SKM-1 (cell line): ENCODE measurements around the gene SORBS1.

Source experiments
- DNase-seq: peaks from one replicate; lab custom pipeline; 2025; ENCODE audit not compliant: unreplicated experiment; lab: John Stamatoyannopoulos, UW

The SORBS1 gene

GRCh38 chr10:95415621-95416031 lies 145.5 kb downstream of the SORBS1 start:
- DNase-seq, result no peak

- no peak for DNase-seq
Observed at GRCh38 chr10:95414844-95415485, 146.2 kb downstream of the SORBS1 start.

- DNase-seq, result no peak
Observed at GRCh38 chr10:95414016-95414830, 146.9 kb downstream of the SORBS1 start.

- no peak for DNase-seq
Observed at GRCh38 chr10:95413588-95413987, 147.6 kb downstream of the SORBS1 start.

GRCh38 chr10:95411635-95412034 lies 149.5 kb downstream of the SORBS1 start:
- DNase-seq, result no peak

GRCh38 chr10:95408983-95409873 lies 151.9 kb downstream of the SORBS1 start:
- no peak for DNase-seq

- DNase-seq, result no peak
Observed at GRCh38 chr10:95408148-95408960, 152.8 kb downstream of the SORBS1 start.

- DNase-seq, result no peak
Observed at GRCh38 chr10:95407546-95407945, 153.6 kb downstream of the SORBS1 start.

GRCh38 chr10:95406651-95407280 lies 154.4 kb downstream of the SORBS1 start:
- DNase-seq, result no peak

GRCh38 chr10:95405655-95406054 lies 155.5 kb downstream of the SORBS1 start:
- DNase-seq, result no peak

GRCh38 chr10:95404864-95405263 lies 156.3 kb downstream of the SORBS1 start:
- no peak for DNase-seq

- no peak for DNase-seq
Observed at GRCh38 chr10:95404462-95404858, 156.7 kb downstream of the SORBS1 start.

GRCh38 chr10:95403700-95404461 lies 157.3 kb downstream of the SORBS1 start:
- no peak for DNase-seq

- DNase-seq, result no peak
Observed at GRCh38 chr10:95401704-95402469, 159.3 kb downstream of the SORBS1 start.

GRCh38 chr10:95400787-95401186 lies 160.4 kb downstream of the SORBS1 start:
- DNase-seq, result peak; percentile 36

- DNase-seq, result no peak
Observed at GRCh38 chr10:95399183-95399582, 162.0 kb downstream of the SORBS1 start.

GRCh38 chr10:95397747-95398146 lies 163.4 kb downstream of the SORBS1 start:
- peak; percentile 11 for DNase-seq

GRCh38 chr10:95395947-95396449 lies 165.2 kb downstream of the SORBS1 start:
- DNase-seq, result no peak
